Measurements from ENCODE around the gene MTHFD1L.

MTHFD1L gene

GRCh38 chr6:150914372-150914771, 48.9 kb downstream of the MTHFD1L start:
- no peak for TF ChIP-seq CTCF (conservative IDR thresholded peaks at IDR 0.05; ENCODE audit: low read length)
- H3K4me3 ChIP-seq (ENCODE audit: low read length), result no peak overlapping the region
- no peak for DNase-seq (ENCODE audit: low read depth)

DNA sequence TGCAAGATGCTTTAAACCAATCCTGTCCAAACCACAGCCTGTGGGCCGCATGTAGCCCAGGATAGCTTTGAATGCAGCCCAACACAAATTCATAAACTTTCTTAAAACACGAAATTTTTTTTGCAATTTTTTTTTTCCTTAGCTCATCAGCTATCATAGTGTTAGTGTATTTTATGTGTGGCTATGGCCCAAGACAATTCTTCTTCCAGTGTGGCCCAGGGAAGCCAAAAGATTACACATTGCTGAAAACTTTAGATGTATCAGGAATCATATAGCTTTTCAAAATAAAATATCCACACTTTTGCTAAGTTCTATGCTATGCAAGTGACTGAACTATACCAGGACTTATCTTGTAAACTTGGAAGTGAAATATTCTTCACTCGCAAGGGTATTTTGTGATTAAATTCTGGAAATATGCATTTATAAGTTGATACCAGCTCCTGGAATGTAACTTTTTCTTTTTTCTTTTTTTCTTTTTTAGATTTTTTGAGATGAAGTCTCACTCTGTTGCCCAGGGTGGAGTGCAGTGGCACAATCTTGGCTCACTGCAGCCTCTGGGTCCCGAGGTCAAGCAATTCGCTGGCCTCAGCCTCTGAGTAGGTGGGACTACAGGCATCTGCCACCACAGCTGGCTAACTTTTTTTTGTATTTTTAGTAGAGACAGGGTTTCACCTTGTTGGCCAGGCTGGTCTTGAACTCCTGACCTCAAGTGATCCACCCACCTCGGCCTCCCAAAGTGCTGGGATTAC, 49.8 kb downstream of the MTHFD1L start:
- no peak overlapping the region for H3K4me3 ChIP-seq (ENCODE audit: low read length)
- TF ChIP-seq CTCF (conservative IDR thresholded peaks at IDR 0.05; ENCODE audit: low read length), result no peak
- no peak for DNase-seq (ENCODE audit: low read depth)

GRCh38 chr6:150915880-150916265, 50.4 kb downstream of the MTHFD1L start:
- TF ChIP-seq CTCF (conservative IDR thresholded peaks at IDR 0.05; ENCODE audit: low read length), result no peak
- DNase-seq (ENCODE audit: low read depth), result peak; percentile 72
- H3K4me3 ChIP-seq (ENCODE audit: low read length), result no peak overlapping the region

- TF ChIP-seq CTCF (conservative IDR thresholded peaks at IDR 0.05; ENCODE audit: low read length), result no peak
- no peak for DNase-seq (ENCODE audit: low read depth)
- H3K4me3 ChIP-seq (ENCODE audit: low read length), result no peak overlapping the region
These were observed 54.4 kb downstream of the MTHFD1L start for GRCh38 chr6:150919938-150920337.

DNA sequence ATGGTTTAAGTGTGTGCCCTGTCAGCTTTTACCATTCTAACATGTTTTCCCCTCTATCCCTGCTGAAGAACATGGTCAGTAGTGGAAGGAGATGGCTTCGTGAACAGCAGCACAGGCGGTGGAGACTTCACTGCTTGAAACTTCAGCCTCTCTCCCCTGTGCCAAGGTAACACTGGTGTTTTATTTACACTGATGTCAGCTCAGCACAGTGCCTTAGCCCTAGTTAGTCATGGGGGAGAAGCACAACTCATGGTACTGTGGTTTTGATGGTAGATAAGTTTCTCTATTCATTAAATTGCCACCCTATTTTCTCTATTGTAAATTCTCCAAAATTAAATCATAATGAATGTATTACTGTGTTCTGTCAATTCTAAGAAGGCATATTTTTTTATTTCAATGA, 56.6 kb downstream of the MTHFD1L start:
- TF ChIP-seq CTCF (conservative IDR thresholded peaks at IDR 0.05; ENCODE audit: low read length), result no peak
- no peak for DNase-seq (ENCODE audit: low read depth)
- no peak overlapping the region for H3K4me3 ChIP-seq (ENCODE audit: low read length)

DNA sequence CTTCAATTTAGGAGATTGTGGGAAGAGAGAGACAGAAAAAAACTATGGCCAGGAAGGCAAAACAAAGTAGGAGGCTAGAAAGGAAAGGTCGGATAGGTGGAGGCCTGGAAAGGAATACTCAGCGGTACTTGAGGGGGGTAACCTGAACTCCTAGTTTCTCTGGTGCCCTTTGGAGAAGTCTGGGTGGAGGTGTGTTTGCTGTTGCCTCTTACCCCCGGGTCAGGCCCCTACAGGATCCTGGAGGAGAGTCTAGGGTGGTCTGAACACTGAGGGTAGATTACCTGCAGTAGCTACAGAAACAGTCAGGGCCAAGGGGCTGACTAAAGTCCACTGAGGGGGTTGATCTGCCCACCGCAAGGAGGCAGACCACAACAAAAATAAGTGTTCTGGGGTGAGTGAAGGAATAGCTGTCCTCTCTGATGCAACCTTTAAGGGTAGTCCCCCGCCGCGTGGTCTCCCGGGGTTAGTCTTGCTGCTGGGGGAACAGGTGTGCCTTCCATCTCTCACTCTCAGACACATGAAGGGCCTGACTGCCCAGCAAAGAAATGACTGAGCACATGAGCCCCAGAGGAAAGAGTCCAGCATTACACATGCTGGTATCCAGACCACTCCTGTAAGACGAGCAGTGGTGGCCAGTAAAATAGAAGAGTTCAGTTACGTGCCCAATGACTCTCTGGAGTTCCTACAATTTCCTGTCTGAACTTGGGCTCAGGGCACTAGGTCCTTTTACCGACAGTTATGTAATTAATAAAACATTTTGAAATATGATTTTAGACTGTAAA, 59.5 kb downstream of the MTHFD1L start:
- TF ChIP-seq CTCF (conservative IDR thresholded peaks at IDR 0.05; ENCODE audit: low read length), result peak; percentile 34
- DNase-seq (ENCODE audit: low read depth), result peak; percentile 83
- no peak overlapping the region for H3K4me3 ChIP-seq (ENCODE audit: low read length)

DNA sequence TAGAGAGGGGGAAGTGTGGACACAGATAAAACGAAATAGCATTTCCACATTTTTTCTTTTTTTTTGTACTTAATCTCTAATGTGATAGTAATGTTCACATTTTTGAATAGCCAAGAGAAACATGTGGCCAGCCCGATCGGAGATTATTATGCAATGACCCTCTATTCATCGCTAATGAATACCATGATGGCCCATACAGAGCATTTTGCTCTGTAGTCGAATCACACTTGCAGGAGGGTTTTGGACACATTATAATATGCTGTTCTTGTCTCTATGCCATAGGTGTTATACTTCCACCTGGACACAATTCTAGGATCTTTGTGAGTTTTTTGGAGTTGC, 60.1 kb downstream of the MTHFD1L start:
- TF ChIP-seq CTCF (conservative IDR thresholded peaks at IDR 0.05; ENCODE audit: low read length), result no peak
- no peak overlapping the region for H3K4me3 ChIP-seq (ENCODE audit: low read length)
- DNase-seq (ENCODE audit: low read depth), result peak; percentile 77

All from AG10803 (cell line).